Sigmoid colon (tissue), 4 donors: Measurements from ENCODE around the gene PALMD.

Experiments
- CTCF ChIP-seq, 4 experiments: fragments of 450-650 bp in 3 of 4; fragments of 200-600 bp in 1 of 4; IDR thresholded peaks; one replicate each; pipeline ENCODE4 v1.5.1; 2016 to 2019; ENCODE audit warnings: antibody characterized with exemption in 4 of 4, mild to moderate bottlenecking in 3 of 4, moderate library complexity in 2 of 4
- EP300 ChIP-seq, 4 donors: sonication (generic); formaldehyde crosslinking; IDR thresholded peaks; one replicate each; pipeline ENCODE4 v1.6.1; 2017; ENCODE audit warnings: antibody characterized with exemption in 4 of 4
- POLR2A ChIP-seq, 2 donors: fragments of 450-650 bp; IDR thresholded peaks; one replicate each; pipeline ENCODE4 v1.6.1; 2016; ENCODE audit warnings: antibody characterized with exemption in 2 of 2, mild to moderate bottlenecking in 2 of 2, moderate library complexity in 2 of 2

GRCh38 chr1:99726407-99726806, 80.5 kb downstream of the PALMD start:
- TF ChIP-seq CTCF (IDR thresholded peaks at IDR 0.05) (no peak), POLR2A (IDR thresholded peaks at IDR 0.05) (no peak), EP300 (IDR thresholded peaks at IDR 0.05) (no peak)
